Heart right ventricle (tissue), 16 donors: ENCODE results near the gene GABPB1. TPM values are rescaled to one million over a fixed set of nuclear protein-coding genes. Genes with fewer than 3 reads are reported as not detected.

ENCODE experiments used
- ATAC-seq, 8 donors: fragments of 200-7000 bp; cut with Tn5 transposase; one replicate each; pipeline ENCODE4 v1.9.1; 2020; ENCODE audit warnings: mild to moderate bottlenecking in 8 of 8, moderate library complexity in 8 of 8, moderate number of reproducible peaks in 1 of 8
- DNase-seq, 2 donors: peaks; one replicate each; pipeline ENCODE4 v3.0.0-alpha.2; 2020
- H3K27ac ChIP-seq, 10 donors: fragments of 200-600 bp; sonication (generic) in 2 of 10; one replicate each; pipeline versions ENCODE4 v1.5.0 to v1.8.0; 2020 to 2022; ENCODE audit warnings: mild to moderate bottlenecking in 3 of 10
- H3K27me3 ChIP-seq, 7 donors: fragments of 200-600 bp; one replicate each; pipeline ENCODE4 v1.8.0; 2021 to 2022; ENCODE audit warnings: mild to moderate bottlenecking in 2 of 7
- H3K36me3 ChIP-seq, 9 donors: fragments of 200-600 bp; sonication (generic) in 1 of 9; one replicate each; pipeline versions ENCODE4 v1.5.0 to v1.8.0; 2020 to 2022; ENCODE audit warnings: mild to moderate bottlenecking in 2 of 9
- H3K4me1 ChIP-seq, 9 donors: fragments of 200-600 bp; sonication (generic) in 1 of 9; one replicate each; pipeline versions ENCODE4 v1.5.0 to v1.8.0; 2020 to 2022; ENCODE audit warnings: mild to moderate bottlenecking in 4 of 9
- H3K4me3 ChIP-seq, 10 donors: fragments of 200-600 bp; sonication (generic) in 2 of 10; one replicate each; pipeline versions ENCODE4 v1.5.0 to v1.8.0; 2020 to 2022; ENCODE audit warnings: mild to moderate bottlenecking in 7 of 10, moderate library complexity in 2 of 10
- H3K9me3 ChIP-seq, 11 donors: fragments of 200-600 bp in 10 of 11; sonication (generic) in 2 of 11; one replicate each; pipeline versions ENCODE4 v1.5.0 to v1.8.0; 2013 to 2022; ENCODE audit warnings: mild to moderate bottlenecking in 2 of 11, control low read depth in 1 of 11, moderate library complexity in 1 of 11
- CTCF ChIP-seq, 9 donors: fragments of 200-600 bp; sonication (generic) in 2 of 9; IDR thresholded peaks; one replicate each; pipeline versions ENCODE4 v1.5.0 to v1.8.0; 2021 to 2022; ENCODE audit warnings: antibody characterized with exemption in 9 of 9, mild to moderate bottlenecking in 5 of 9, moderate library complexity in 1 of 9
- WGBS, 2 donors: extraction: QIAGEN DNeasy Blood & Tissue Kit; methylation state at CpG; one replicate each; pipeline ENCODE4 v1.1.7; 2013; ENCODE audit warnings: inconsistent platforms in 1 of 2; 5-methylcytosine and 5-hydroxymethylcytosine counted together
- intact Hi-C, 10 donors: fragments of 100-400 bp; cut with DNase I; formaldehyde crosslinking; loops; one replicate each; pipeline versions ENCODE4 v1.11.1 to v1.14.2; 2022
- polyA plus RNA-seq, 2 donors: library from polyadenylated mRNA; stranded (reverse); fragments of 200-250 nt; gene quantifications; one replicate each; pipeline ENCODE4 v1.2.3, GENCODE V29; 2013
- total RNA-seq, 10 donors: library from RNA; stranded (reverse); fragmentation: NEBNext Ultra II Directional in 3 of 10; extraction: Animal tissue kit (Norgen Biotek cat#: 25700) in 3 of 10; gene quantifications; one replicate each; pipeline versions ENCODE4 v1.2.1 to v1.2.4, GENCODE V29; 2021 to 2023
- donor health status: Arrhythmogenic right ventricular cardiomyopathy.
- donor health status: ischemic (EF 13 %, LVEDD 7.1; RV severe dilation, severe dysfunction).
- donor health status: healthy with polysubstance abuse.
- donor health status: DM: no; HTN: yes; CAD: no.
- donor health status: DM: no; HTN: no; CAD: no.
- donor health status: ischemic (EF 25% LVEDD 6.9; RV normal size, moderate dysfunction).
- donor health status: ischemic (EF 25% LVEDD 5.7; RV mildly dilated, moderate dysfunction).
- donor health status: healthy.
- donor health status: DM: yes; HTN: yes; CAD: no.
- donor health status: Ischemic cardiomyopathy.
- donor health status: ischemic (EF 35%, LVEDD 5.7; RV mildly dilated, moderate dysfunction).
- donor health status: nonischemic (EF 11% LVEDD 7.7; RV severe dilation, severe dysfunction).
- donor health status: DM: yes; HTN: yes; CAD: no.
- donor health status: PGD.
- donor health status: ischemic (EF 29% LVEDD 5.4; RV normal size, mild dysfunction).
- donor health status: nonischemic (EF 23%, LVEDD 6.1; RV moderate dilation, normal function).

Gene GABPB1
- total and polyA plus RNA-seq, 12 donors, result 5.3 to 12.6 (median 8.5) TPM

- intact Hi-C loops, result no loop called here
- Histone ChIP-seq H3K4me3 (no peak overlapping the region), H3K9me3 (no peaks in the 10 kb centered on the region), H3K4me1 (peaks cover 0 to 19% (median 0%) of the 10 kb centered on the region in 9 donors), H3K27ac (no peak overlapping the region), H3K36me3 (peaks cover 0 to 43% (median 0%) of the 10 kb centered on the region in 9 donors), H3K27me3 (no peaks in the 10 kb centered on the region)
- DNase-seq, result no peak
- WGBS, 2 donors, result 97 to 100% methylated on average over 3 of the region's 3 CpGs
- ATAC-seq, result no peak
- no peak for TF ChIP-seq CTCF (IDR thresholded peaks at IDR 0.05)
These were observed 74.7 kb downstream of the GABPB1 start for GRCh38 chr15:50280271-50280670.

- no peak for DNase-seq
- ATAC-seq, result no peak
- no peak for TF ChIP-seq CTCF (IDR thresholded peaks at IDR 0.05)
- Histone ChIP-seq H3K9me3 (no peaks in the 10 kb centered on the region), H3K27me3 (no peaks in the 10 kb centered on the region), H3K4me3 (no peak overlapping the region), H3K27ac (peak overlapping the region in 1 of 10 donors; percentile 69), H3K4me1 (peaks cover 0 to 19% (median 0%) of the 10 kb centered on the region in 9 donors), H3K36me3 (peaks cover 0 to 25% (median 0%) of the 10 kb centered on the region in 9 donors)
- intact Hi-C loops, result no loop called here
- 81 to 86% methylated on average over 4 of the region's 4 CpGs for WGBS, 2 donors
These were observed 76.5 kb downstream of the GABPB1 start for GRCh38 chr15:50278496-50278895.

- Histone ChIP-seq H3K4me1 (peaks cover 0 to 19% (median 0%) of the 10 kb centered on the region in 9 donors), H3K9me3 (no peaks in the 10 kb centered on the region), H3K27ac (peak overlapping the region in 1 of 10 donors; percentile 69), H3K27me3 (no peaks in the 10 kb centered on the region), H3K36me3 (peaks cover 0 to 24% (median 0%) of the 10 kb centered on the region in 9 donors), H3K4me3 (no peak overlapping the region)
- TF ChIP-seq CTCF (IDR thresholded peaks at IDR 0.05), result no peak
- ATAC-seq (no peak), DNase-seq (no peak)
- intact Hi-C loops, result no loop called here
- 88 to 89% methylated on average over 1 of the region's 1 CpG for WGBS, 2 donors
These were observed 77.6 kb downstream of the GABPB1 start for GRCh38 chr15:50277370-50277769.

DNA sequence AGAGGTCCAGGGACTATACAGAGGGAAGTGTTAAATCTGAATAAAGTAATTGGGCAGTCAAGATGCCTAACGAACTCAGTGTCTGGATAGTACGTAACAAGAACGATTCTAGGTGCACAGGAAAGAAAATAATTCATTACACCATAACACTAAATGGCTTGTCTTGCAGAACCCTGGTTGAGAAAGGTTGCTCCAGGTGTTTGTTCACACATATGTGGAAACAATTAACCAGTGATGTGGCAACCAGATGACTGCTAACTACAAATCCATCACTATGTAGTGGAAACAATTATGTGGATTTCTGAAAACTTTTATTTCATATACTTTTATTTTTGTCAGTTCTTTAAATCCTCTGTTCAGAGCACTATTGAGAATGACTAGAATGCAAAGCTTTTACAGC is 79.1 kb downstream of the GABPB1 start:
- Histone ChIP-seq H3K36me3 (peaks cover 0 to 23% (median 0%) of the 10 kb centered on the region in 9 donors), H3K4me1 (peaks cover 0 to 19% (median 0%) of the 10 kb centered on the region in 9 donors), H3K9me3 (no peaks in the 10 kb centered on the region), H3K4me3 (no peak overlapping the region), H3K27me3 (no peaks in the 10 kb centered on the region), H3K27ac (no peak overlapping the region)
- WGBS, 2 donors, result 69 to 80% methylated on average over 3 of the region's 3 CpGs
- TF ChIP-seq CTCF (IDR thresholded peaks at IDR 0.05), result no peak
- intact Hi-C loops, result no loop called here
- DNase-seq (no peak), ATAC-seq (no peak)
